ENCODE results near the gene ITIH1. TPM values are rescaled to one million over a fixed set of nuclear protein-coding genes. Genes with fewer than 3 reads are reported as not detected.

Gene ITIH1
- total RNA-seq, 1 experiment from 2014 or later = not detected

DNA sequence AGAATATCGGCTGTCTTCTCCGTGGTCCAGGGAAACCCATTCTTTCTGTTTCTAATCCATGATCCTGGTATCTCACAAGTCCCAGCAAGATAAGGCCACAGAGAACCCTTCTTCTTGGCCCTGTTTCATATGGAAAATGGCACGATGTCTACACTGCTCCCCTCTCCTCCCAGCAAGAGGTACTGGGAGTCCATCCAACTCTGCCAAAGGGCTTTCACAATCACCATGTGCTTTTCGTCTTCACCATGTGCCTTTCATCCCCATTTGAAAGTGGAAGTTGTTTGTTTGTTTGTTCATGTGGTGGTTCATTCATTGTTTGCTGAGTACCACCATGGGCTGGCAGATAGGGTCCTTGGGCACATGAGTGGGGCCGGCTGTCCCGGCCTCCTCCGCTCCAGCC lies 22.7 kb downstream of the ITIH1 start:
- Histone ChIP-seq H4K91ac (ENCODE audit: insufficient read length, low read depth, low read length) (no peak overlapping the region), H2AFZ (ENCODE audit: low read length) (no peak overlapping the region), H3K4ac (ENCODE audit: low read depth, low read length) (no peak overlapping the region), H3K79me1 (ENCODE audit: insufficient read depth, low read depth, low read length, poor library complexity, severe bottlenecking) (no peaks in the 10 kb centered on the region), H4K20me1 (ENCODE audit: control insufficient read depth, insufficient read depth, insufficient read length) (no peaks in the 10 kb centered on the region), H3K27ac (ENCODE audit: insufficient read length, low read depth, low read length) (no peak overlapping the region), H3K23ac (ENCODE audit: insufficient read length, low read depth, low read length) (no peak overlapping the region), H3K14ac (ENCODE audit: insufficient read depth, low read length) (no peak overlapping the region), H3K9me3 (ENCODE audit: control insufficient read depth, low read depth, low read length) (no peaks in the 10 kb centered on the region), H2BK5ac (ENCODE audit: insufficient read length, low read length) (no peak overlapping the region), H2BK20ac (ENCODE audit: low read depth, low read length, poor library complexity, severe bottlenecking) (no peak overlapping the region), H3K9ac (ENCODE audit: extremely low read depth, insufficient read length, low read length) (no peak overlapping the region), H2BK12ac (ENCODE audit: insufficient read length, low read depth, low read length) (no peak overlapping the region), H2BK120ac (ENCODE audit: low read depth, low read length, poor library complexity, severe bottlenecking) (no peak overlapping the region), H3T11ph (ENCODE audit: low read length) (no peak overlapping the region), H2AK5ac (ENCODE audit: insufficient read length, low read length) (no peak overlapping the region), H3K23me2 (ENCODE audit: insufficient read length, low read depth, low read length, poor library complexity, severe bottlenecking) (no peaks in the 10 kb centered on the region), H4K5ac (ENCODE audit: insufficient read length, low read depth, low read length) (no peak overlapping the region), H4K8ac (replicated peaks; ENCODE audit: insufficient read length, low read depth, low read length) (no peak overlapping the region), H3K4me1 (ENCODE audit: insufficient read depth, low read length) (no peaks in the 10 kb centered on the region), H3K18ac (ENCODE audit: insufficient read length, low read depth, low read length) (no peak overlapping the region), H3K4me2 (ENCODE audit: insufficient read depth, insufficient read length, low read length) (no peak overlapping the region), H3K27me3 (ENCODE audit: insufficient read depth, low read length) (no peaks in the 10 kb centered on the region), H3K56ac (ENCODE audit: insufficient read length, low read depth, low read length) (no peak overlapping the region), H2BK15ac (ENCODE audit: low read depth, low read length) (no peak overlapping the region), H3K79me2 (ENCODE audit: insufficient read depth, low read length) (no peaks in the 10 kb centered on the region)
- no peaks in the 10 kb centered on the region for H3K36me3 Mint-ChIP-seq (ENCODE audit: insufficient read depth in 1 of 3, low read depth in 3 of 3)
- no peak for TF ChIP-seq CTCF (conservative IDR thresholded peaks at IDR 0.05)
- H3K4me1 Mint-ChIP-seq = peaks cover 6 to 8% of the 10 kb centered on the region in 2 experiments; a peak in 3 of 4 replicates
- no peak overlapping the region for H3K4me3 Mint-ChIP-seq
- DNase-seq = no peak
- no peaks in the 10 kb centered on the region for H3K9me3 Mint-ChIP-seq
- no CpG with 5 or more reads among the region's 7 CpGs for WGBS (ENCODE audit: extremely low coverage, insufficient read length, low lambda C conversion rate)
- H3K27ac Mint-ChIP-seq = no peak overlapping the region
- 0 out of 2 replicates have a peak, but pooled peaks cover 2% of the 10 kb centered on the region for H3K27me3 Mint-ChIP-seq (ENCODE audit: low read depth)
